ENCODE data around the gene SEBOX.
A peak's percentile ranks its signal among the peaks of the same experiment; 100 is the strongest.

The SEBOX gene

DNA sequence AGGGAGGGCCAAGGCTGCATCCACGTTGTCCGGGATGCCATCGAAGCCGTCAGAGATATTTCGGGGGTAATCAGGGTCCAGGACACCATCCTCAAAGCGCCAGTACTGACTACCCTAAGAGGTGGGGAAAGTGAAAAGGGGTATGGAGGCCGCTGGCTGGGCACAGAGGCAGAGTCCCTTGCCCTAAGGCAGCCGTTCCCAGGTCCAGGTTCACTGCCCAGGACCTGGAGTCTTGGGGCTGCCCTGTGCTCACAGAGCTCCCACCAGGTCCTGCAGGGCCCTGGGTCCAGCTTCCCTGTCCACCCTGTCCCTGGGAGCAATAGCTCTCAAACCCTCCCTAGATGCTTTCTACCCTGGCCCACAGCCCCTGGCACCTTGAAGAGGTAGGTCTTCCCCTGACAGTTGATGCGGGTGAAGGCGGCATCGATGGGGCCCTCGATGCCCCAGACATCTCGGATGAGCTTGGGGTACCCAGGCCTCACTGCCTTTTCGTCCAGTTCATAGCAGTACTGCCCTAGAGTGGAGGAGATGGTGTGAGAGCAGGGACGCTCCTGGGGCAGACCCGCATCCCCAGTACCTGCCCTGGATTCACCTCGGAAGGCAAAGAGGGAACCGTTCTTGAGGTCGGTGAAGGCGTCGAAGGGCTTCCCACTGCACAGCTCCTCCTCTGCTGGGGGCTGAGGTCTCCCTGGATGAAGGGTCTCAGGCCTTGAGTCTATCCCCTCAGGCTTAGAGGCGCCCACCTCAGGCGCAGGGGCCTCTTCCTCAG, 4.1 kb upstream of the SEBOX start:
- no peak for DNase-seq (ENCODE audit: low spot score in 2 of 2)
- ATAC-seq (ENCODE audit: low read depth) = no peak
- H3K4me3 Mint-ChIP-seq = no peak overlapping the region
- peak overlapping the region; percentile 31 for H3K27ac Mint-ChIP-seq
- H3K27me3 Mint-ChIP-seq = no peaks in the 10 kb centered on the region
- H3K9me3 Mint-ChIP-seq = no peaks in the 10 kb centered on the region
- H3K36me3 Mint-ChIP-seq = peaks cover 3% of the 10 kb centered on the region
- peaks cover 21% of the 10 kb centered on the region for H3K4me1 Mint-ChIP-seq

DNA sequence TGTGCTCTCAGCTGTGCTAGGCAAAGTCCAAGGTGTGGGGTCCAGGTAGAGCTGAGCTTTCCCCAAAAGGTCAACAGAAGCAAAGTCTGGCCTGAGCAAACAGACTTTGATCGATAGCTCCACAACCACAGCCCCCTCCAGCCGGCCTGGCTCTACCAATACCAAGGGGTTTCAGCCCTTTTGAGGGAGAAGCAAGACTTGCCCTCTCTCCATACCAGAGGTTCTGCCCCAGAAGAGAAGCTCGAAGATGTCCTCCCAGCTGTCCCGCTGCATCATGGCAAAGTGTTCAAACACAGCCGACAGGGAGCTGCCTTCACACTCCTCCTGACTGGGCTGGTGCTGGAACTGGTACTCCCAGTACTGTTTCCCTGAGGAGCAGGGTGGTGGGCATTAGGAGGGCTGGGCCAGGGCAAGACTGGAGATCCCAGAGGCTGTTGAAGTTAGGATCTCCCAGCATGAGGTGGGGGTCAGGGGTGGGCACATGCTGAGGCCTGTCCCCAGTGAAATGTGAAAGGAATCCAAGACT, 3.4 kb upstream of the SEBOX start:
- H3K36me3 Mint-ChIP-seq = peaks cover 5% of the 10 kb centered on the region
- peaks cover 21% of the 10 kb centered on the region for H3K4me1 Mint-ChIP-seq
- H3K9me3 Mint-ChIP-seq = no peaks in the 10 kb centered on the region
- ATAC-seq (ENCODE audit: low read depth) = no peak
- H3K27me3 Mint-ChIP-seq = no peaks in the 10 kb centered on the region
- no peak for DNase-seq (ENCODE audit: low spot score in 2 of 2)
- H3K27ac Mint-ChIP-seq = no peak overlapping the region
- no peak overlapping the region for H3K4me3 Mint-ChIP-seq

DNA sequence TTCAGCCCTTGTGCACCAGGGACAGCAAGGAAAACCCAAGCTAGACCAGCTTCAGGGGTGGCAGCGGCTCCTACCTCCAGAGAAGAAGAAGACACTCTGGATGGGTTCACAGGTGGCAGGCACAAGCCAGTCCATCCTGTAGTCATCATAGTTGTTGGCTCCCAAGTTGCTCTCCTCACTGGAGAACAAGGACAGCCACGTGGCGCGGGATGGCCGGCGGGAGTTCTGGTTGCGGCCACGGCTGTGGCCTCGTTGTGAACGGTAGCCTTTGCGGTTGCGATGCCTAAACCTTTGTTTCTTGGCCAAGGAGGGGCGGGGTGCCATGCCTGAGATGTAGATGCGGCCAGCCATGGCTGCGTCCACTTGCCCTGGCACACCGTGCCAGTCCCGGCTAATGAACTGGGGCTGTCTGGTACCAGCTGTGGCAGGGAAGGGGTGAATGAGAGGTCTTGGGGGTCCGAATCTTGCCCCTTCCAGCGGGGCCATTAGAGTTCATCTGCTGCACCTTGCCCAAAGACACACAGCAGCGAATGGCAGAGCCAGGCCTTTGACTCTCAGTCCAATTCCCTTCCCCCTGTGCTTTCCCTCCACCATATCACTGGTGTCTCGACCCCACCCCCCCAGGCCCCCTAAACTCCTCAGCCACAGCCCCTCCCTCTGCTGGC, 2.8 kb upstream of the SEBOX start:
- no peak for ATAC-seq (ENCODE audit: low read depth)
- Mint-ChIP-seq H3K9me3 (no peaks in the 10 kb centered on the region), H3K4me3 (no peak overlapping the region), H3K36me3 (peaks cover 5% of the 10 kb centered on the region), H3K4me1 (peaks cover 19% of the 10 kb centered on the region), H3K27me3 (no peaks in the 10 kb centered on the region), H3K27ac (no peak overlapping the region)
- DNase-seq (ENCODE audit: low spot score in 2 of 2) = no peak

DNA sequence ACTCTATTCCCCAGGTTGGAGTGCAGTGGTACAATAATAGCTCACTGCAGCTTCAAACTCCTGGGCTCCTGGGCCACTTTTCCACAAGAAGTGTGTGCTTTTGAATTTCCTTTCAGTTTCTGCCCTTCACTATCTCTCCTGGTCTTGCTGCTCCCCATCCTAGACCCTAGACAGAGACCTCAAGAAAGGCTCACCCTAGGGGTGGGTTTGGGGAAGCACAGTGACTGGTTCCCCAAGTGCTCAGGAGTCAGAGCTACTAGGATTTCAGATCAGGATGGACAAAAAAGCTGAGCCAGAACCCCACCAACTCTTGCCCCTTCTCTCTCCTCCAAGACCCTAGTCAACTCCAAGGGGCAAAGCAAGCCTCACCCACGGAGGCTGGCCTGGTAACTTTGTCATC, 1.6 kb upstream of the SEBOX start:
- H3K27ac Mint-ChIP-seq = peak overlapping the region; percentile 35
- DNase-seq (ENCODE audit: low spot score in 2 of 2) (no peak), ATAC-seq (ENCODE audit: low read depth) (no peak)
- H3K9me3 Mint-ChIP-seq = no peaks in the 10 kb centered on the region
- H3K36me3 Mint-ChIP-seq = peaks cover 10% of the 10 kb centered on the region
- H3K27me3 Mint-ChIP-seq = no peaks in the 10 kb centered on the region
- H3K4me3 Mint-ChIP-seq = no peak overlapping the region
- H3K4me1 Mint-ChIP-seq = peaks cover 10% of the 10 kb centered on the region

DNA sequence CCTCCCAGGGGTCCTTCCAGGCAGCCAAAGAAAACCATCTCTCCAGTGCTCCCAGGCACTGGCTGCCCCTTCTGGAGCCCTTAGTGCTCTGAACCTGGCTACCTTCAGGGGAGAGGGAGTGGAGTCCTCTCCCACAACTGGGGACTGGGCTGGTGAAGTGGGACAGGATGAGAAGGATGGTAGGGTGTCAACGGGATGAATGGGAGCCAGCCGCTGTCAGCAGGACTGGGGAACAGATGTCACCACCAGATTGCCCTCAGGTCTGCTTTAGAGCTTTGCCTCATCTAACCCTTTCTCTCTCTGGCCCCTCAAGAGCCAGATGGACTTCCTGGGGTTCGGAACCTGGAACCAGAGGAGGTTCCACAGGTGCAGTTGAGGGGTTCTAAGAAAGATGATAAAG, 488 bp upstream of the SEBOX start:
- Mint-ChIP-seq H3K4me3 (no peak overlapping the region), H3K4me1 (peaks cover 4% of the 10 kb centered on the region), H3K27ac (no peak overlapping the region), H3K9me3 (no peaks in the 10 kb centered on the region), H3K27me3 (no peaks in the 10 kb centered on the region), H3K36me3 (peaks cover 16% of the 10 kb centered on the region)
- ATAC-seq (ENCODE audit: low read depth) (no peak), DNase-seq (ENCODE audit: low spot score in 2 of 2) (no peak)

DNA sequence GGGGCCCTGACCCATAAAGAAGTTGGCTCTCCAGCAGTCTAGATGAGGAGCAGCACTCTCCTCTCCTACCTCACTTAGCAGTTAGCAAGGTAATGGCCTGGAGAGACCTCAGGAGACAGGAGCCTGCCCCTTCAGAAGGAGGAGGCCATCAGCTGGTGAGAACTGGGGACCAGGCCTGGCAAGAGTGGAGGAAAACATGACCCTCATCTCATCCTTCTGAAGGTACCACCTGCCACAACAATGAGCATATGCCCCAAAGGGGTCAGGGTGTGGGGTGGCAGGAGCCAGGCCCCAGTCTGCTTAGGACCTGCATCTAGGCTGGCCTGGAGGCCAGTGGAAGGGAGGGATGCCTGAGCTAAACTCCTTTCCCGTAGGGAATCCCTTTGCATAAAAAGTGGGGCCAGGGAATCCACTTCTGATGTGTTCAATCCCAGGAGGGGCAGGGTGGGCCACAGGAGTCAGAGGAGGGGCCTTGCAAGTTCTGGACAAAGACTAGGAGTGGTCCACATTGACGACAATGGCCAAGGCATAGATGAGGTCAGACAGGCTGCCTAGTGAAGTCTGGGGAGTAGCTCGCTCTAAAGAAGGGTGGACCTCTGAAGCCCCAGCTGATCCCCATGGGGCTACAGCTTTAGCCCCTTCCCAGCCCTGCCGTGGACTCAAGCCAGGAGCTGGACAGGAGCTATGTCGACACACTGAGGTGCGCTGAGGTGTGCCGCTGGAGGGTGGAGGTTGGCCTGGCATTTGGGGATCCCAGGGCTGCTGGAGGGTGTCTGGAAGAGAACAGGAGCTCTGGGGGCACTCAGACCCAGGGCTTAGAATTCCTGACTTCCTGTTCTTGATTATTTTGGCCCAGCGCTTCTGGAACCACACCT, 986 bp downstream of the SEBOX start:
- Mint-ChIP-seq H3K36me3 (peaks cover 19% of the 10 kb centered on the region), H3K27me3 (no peaks in the 10 kb centered on the region), H3K4me1 (no peaks in the 10 kb centered on the region), H3K27ac (no peak overlapping the region), H3K9me3 (no peaks in the 10 kb centered on the region), H3K4me3 (no peak overlapping the region)
- ATAC-seq (ENCODE audit: low read depth) (no peak), DNase-seq (ENCODE audit: low spot score in 2 of 2) (no peak)

DNA sequence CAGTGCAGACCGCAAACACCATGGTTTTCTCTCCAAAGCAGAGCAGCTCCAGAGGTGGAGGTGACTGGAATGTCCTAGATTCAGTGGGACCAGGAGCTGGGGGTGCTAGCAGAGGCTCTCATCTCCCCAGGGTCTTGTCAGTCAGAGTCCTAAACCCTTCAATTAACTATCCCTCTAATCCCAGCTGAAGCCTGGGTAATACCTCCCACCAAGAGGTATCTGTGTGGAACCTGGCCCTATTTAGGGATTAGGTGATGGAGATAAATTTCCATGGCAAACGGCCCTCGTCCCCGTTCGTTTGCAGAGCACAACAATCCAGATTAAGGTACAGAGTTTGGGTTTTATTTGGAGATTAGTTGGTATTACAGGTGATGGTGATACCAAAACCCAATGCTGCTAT, 1.8 kb downstream of the SEBOX start:
- Mint-ChIP-seq H3K9me3 (no peaks in the 10 kb centered on the region), H3K27ac (no peak overlapping the region), H3K36me3 (peaks cover 19% of the 10 kb centered on the region), H3K4me3 (no peak overlapping the region), H3K27me3 (no peaks in the 10 kb centered on the region), H3K4me1 (peaks cover 2% of the 10 kb centered on the region)
- ATAC-seq (ENCODE audit: low read depth) (no peak), DNase-seq (ENCODE audit: low spot score in 2 of 2) (no peak)

DNA sequence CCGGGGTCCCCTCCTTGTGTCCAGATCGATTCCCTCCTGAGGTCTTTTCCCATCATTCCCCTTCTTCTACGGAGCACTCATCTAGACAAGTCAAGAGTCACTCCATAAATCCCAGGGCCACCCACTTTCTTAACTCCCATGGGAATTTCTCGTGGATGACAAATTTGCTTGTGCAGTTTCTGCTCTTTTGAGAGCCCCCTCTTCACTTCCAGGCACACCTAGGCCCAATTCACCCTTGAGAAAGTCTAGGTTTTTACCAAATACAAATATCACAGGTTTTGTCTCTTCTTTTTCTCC, 7.2 kb downstream of the SEBOX start:
- DNase-seq (ENCODE audit: low spot score in 2 of 2) = no peak
- peak overlapping the region; percentile 91 for H3K4me3 Mint-ChIP-seq
- H3K27ac Mint-ChIP-seq = peak overlapping the region; percentile 95
- H3K4me1 Mint-ChIP-seq = peaks cover 20% of the 10 kb centered on the region
- ATAC-seq (ENCODE audit: low read depth) = no peak
- H3K27me3 Mint-ChIP-seq = no peaks in the 10 kb centered on the region
- no peaks in the 10 kb centered on the region for H3K9me3 Mint-ChIP-seq
- peaks cover 19% of the 10 kb centered on the region for H3K36me3 Mint-ChIP-seq

DNA sequence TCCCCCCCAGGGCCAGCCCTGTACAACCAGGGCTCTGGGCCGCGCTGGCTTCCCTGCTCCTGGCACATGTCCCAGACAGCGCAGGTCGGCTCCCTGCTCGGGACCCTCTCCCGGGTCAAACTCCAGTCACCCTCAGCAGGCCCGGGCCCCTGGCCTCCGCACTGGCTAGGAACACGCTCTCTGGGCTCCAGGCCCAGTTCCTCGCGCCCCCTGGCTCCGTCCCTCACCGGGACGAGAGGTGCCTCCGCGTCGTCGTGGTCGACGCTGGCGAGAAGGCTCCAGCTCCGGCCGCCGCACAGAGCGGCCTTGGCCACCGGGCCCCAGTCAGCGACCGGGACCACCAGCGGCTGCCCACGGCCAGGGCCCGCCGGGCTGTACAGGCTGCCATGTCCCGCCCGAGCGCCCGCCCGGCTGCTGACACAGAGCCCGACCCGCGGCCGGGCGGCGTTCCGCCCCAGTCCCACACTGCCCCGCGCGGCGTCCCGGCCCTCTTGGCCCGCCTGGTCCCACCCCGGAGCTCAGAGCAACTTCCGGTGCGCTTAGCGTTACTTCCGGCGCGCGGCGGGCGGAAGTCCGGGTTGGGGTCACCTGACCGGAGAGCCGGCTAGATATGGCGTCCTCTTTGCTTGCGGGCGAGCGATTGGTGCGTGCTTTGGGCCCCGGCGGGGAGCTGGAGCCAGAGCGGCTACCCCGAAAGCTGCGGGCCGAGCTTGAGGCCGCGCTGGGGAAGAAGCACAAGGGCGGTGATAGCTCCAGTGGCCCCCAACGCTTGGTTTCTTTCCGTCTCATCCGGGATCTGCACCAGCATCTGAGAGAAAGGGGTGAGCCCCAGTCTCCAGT, 7.7 kb downstream of the SEBOX start, which contains the start of gene POLDIP2:
POLDIP2 (minus strand) TSS at position 467 of the 840 bp plus-strand sequence; CDS start at position 388, 79 bp downstream.
- H3K27ac Mint-ChIP-seq = peak within 1 kb of the TSS; percentile 95
- no peaks in the 10 kb centered on the region for H3K27me3 Mint-ChIP-seq
- no peaks in the 10 kb centered on the region for H3K9me3 Mint-ChIP-seq
- peaks cover 20% of the 10 kb centered on the region for H3K4me1 Mint-ChIP-seq
- DNase-seq (ENCODE audit: low spot score in 2 of 2) = peak; percentile 93 to 96
- H3K36me3 Mint-ChIP-seq = peaks cover 19% of the 10 kb centered on the region
- ATAC-seq (ENCODE audit: low read depth) = peak; percentile 96
- H3K4me3 Mint-ChIP-seq = peak within 1 kb of the TSS; percentile 91

DNA sequence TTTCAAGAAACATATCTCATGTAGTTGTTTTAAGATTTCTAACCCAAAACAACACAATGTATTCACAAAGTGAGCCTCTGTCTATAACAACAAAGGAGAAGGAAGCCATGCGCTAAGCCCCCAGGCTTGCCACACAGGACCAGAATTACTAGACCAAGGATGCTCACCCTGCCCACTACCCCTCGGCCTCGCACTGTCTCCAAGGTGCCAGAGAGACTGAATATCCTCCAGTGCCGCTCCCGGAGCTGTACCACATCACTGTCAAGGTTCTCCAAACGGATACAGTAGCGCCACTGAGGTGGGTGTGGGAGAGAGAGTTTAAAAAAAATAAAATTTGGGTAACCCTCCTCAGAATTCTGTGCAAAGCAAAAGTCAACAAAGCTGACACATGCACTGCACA, 14.7 kb downstream of the SEBOX start:
- H3K27me3 Mint-ChIP-seq = no peaks in the 10 kb centered on the region
- H3K27ac Mint-ChIP-seq = no peak overlapping the region
- ATAC-seq (ENCODE audit: low read depth) (no peak), DNase-seq (ENCODE audit: low spot score in 2 of 2) (no peak)
- H3K4me1 Mint-ChIP-seq = no peaks in the 10 kb centered on the region
- no peak overlapping the region for H3K4me3 Mint-ChIP-seq
- H3K36me3 Mint-ChIP-seq = peaks cover 26% of the 10 kb centered on the region
- H3K9me3 Mint-ChIP-seq = no peaks in the 10 kb centered on the region

DNA sequence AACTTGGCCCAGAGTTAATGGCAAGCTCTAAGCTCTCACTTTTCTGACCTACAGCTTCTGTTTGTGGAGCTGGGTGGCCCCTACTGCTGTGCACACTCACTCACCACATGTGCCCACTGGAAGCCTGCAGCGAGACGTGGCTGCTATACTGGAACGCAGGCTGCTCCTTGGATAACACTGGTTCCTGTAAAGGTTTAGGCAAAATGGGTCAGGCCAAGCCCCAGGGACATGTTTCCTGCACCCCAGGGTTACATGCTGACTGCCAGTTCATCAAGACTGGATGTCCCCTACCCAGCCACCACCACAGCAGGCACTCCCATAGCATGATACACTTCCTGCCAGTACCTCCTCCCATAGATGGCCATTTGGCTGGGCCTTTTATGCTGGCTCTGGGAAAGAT, 16.0 kb downstream of the SEBOX start:
- H3K4me1 Mint-ChIP-seq = no peaks in the 10 kb centered on the region
- H3K4me3 Mint-ChIP-seq = no peak overlapping the region
- H3K9me3 Mint-ChIP-seq = no peaks in the 10 kb centered on the region
- peaks cover 25% of the 10 kb centered on the region for H3K36me3 Mint-ChIP-seq
- no peak overlapping the region for H3K27ac Mint-ChIP-seq
- no peak for ATAC-seq (ENCODE audit: low read depth)
- DNase-seq (ENCODE audit: low spot score in 2 of 2) = no peak
- H3K27me3 Mint-ChIP-seq = no peaks in the 10 kb centered on the region

DNA sequence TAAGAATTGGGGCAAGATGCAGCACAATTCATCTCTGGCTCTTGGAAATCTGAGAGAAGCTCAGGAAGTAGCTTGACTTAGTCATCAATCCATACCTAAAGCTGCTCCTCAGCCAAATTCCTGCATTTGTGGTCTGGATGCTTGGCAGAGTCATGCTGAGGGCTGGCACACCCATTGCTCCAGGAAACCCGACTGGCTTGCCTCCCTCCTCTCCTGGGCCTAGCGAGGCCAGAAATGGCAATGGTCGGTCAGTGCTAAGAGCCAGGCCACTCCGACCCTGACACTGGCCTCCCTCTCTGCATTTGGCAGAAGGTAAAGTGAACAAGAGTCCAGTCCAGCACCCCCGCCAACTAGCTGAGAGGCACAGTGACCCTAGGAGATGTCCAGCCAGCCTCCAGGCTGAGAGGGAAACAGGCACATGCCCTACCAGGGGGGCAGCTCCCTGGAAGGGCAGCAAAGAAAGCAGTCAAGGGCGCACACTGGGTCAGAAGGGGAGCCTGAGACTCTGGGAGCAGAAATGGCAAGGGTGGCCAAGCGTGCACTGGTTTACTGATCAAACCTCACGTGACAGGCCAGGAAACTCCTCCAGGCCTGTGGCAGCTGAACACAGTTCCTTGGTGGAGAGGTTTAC, 17.6 kb downstream of the SEBOX start:
- Mint-ChIP-seq H3K27me3 (no peaks in the 10 kb centered on the region), H3K4me1 (no peaks in the 10 kb centered on the region), H3K4me3 (no peak overlapping the region), H3K27ac (no peak overlapping the region), H3K9me3 (no peaks in the 10 kb centered on the region), H3K36me3 (peaks cover 28% of the 10 kb centered on the region)
- no peak for DNase-seq (ENCODE audit: low spot score in 2 of 2)
- no peak for ATAC-seq (ENCODE audit: low read depth)

DNA sequence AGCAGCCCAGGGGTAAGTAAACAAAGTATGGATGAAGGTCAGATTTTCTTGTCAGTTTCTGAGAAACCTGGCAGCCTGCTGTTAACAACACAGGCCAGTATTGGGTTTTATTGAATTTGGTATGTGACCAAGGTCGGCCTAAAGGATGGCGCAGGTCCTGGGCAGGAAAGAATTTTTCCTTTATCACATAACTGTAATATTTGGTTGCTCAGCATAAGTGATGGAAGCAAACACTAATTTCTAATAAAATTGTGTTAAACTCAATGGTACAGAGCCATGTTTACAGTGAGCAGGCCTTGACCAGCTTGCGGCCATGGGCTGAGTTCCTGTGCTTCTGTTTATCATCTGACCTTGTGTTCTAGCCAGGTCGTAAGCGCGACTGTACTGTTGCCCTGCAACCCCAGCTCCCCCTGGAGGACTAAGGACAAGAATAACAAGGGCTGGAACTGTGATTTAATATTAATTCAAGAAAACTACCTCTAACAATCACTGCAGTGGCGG, 18.2 kb downstream of the SEBOX start:
- ATAC-seq (ENCODE audit: low read depth) (no peak), DNase-seq (ENCODE audit: low spot score in 2 of 2) (no peak)
- Mint-ChIP-seq H3K36me3 (peaks cover 31% of the 10 kb centered on the region), H3K27me3 (no peaks in the 10 kb centered on the region), H3K27ac (no peak overlapping the region), H3K4me3 (no peak overlapping the region), H3K4me1 (no peaks in the 10 kb centered on the region), H3K9me3 (no peaks in the 10 kb centered on the region)
